HepG2 (cell line): ENCODE measurements around the gene KDM4E. TPM values are rescaled to one million over a fixed set of nuclear protein-coding genes. Genes with fewer than 3 reads are reported as not detected.

Source experiments
- ATAC-seq: fragments of 200-7000 bp; cut with Tn5 transposase; 3 replicates; pipeline ENCODE4 v1.9.1; 2020; ENCODE audit warnings: mild to moderate bottlenecking, moderate library complexity
- BruUV-seq: library from RNA; stranded (reverse); fragments of 400-500 nt; replicated peaks from 2 replicates; lab custom pipeline; 2021; lab: Mats Ljungman, UMichigan
- CTCF ChIA-PET: fragments of 300-600 bp; formaldehyde crosslinking; extraction: SDS; loops from one replicate; lab custom pipeline; 2021; ENCODE audit warnings: low total read pairs, inconsistent platforms, low intra/inter-chr PET ratio; lab: Yijun Ruan, JAX
- POLR2A ChIA-PET: fragments of 350-600 bp; sonication (Branson Sonifier 250); formaldehyde crosslinking; loops from one replicate; lab custom pipeline; 2020; ENCODE audit warnings: antibody characterized with exemption, inconsistent platforms; lab: Yijun Ruan, JAX
- DNase-seq: peaks from one replicate; pipeline ENCODE4 v3.0.0-alpha.2; 2015; ENCODE audit warnings: low spot score
- FAIRE-seq: peaks from 3 replicates; lab custom pipeline; 2011; peaks lifted over from hg19 to GRCh38; lab: Jason Lieb, UNC
- H2AFZ ChIP-seq: one replicate; pipeline ENCODE4 v1.6.1; 2011; ENCODE audit warnings: low read length, inconsistent platforms
- H3K27ac ChIP-seq: fragments of 300-600 bp; 3 replicates; pipeline ENCODE4 v1.8.0; 2011; ENCODE audit warnings: mixed run types, mild to moderate bottlenecking, mixed read lengths, low read length, inconsistent platforms; ENCODE audit not compliant: insufficient read depth; ENCODE audit errors: extremely low read length
- H3K27me3 ChIP-seq, 2 experiments: fragments of 200-600 bp in 1 of 2; 2 replicates in 1 of 2; 3 replicates in 1 of 2; pipeline versions ENCODE4 v1.6.0 to v1.8.0; 2011; ENCODE audit warnings: low read length in 2 of 2, mild to moderate bottlenecking in 2 of 2, moderate library complexity in 2 of 2, inconsistent platforms in 1 of 2; ENCODE audit not compliant: insufficient read depth in 2 of 2, control insufficient read depth in 1 of 2
- H3K36me3 ChIP-seq, 2 experiments: fragments of 200-600 bp in 1 of 2; replicated peaks in 1 of 2; 2 replicates in 1 of 2; 3 replicates in 1 of 2; pipeline versions ENCODE4 v1.5.1 to v1.8.0; 2011; ENCODE audit warnings: low read length in 2 of 2, inconsistent platforms in 1 of 2; ENCODE audit not compliant: insufficient read depth in 2 of 2, control insufficient read depth in 1 of 2
- H3K4me1 ChIP-seq: 2 replicates; pipeline ENCODE4 v1.5.1; 2012; ENCODE audit warnings: low read length, inconsistent platforms; ENCODE audit not compliant: insufficient read depth
- H3K4me2 ChIP-seq: 2 replicates; pipeline ENCODE4 v1.6.0; 2011; ENCODE audit warnings: low read depth, low read length, inconsistent platforms
- H3K4me3 ChIP-seq, 3 experiments: fragments of 200-600 bp in 1 of 3; sonication (generic), shearing (Covaris generic) in 1 of 3; replicated peaks in 1 of 3; 2 replicates each; pipeline ENCODE4 v1.5.1; 2011 to 2016; ENCODE audit warnings: low read length in 3 of 3, inconsistent platforms in 2 of 3, low read depth in 2 of 3, mild to moderate bottlenecking in 2 of 3, control low read depth in 1 of 3, mixed read lengths in 1 of 3; ENCODE audit not compliant: insufficient read depth in 1 of 3
- H3K79me2 ChIP-seq: one replicate; pipeline ENCODE4 v1.6.1; 2011; ENCODE audit warnings: low read length, inconsistent platforms; ENCODE audit not compliant: insufficient read depth
- H3K9ac ChIP-seq: 2 replicates; pipeline ENCODE4 v1.6.0; 2011; ENCODE audit warnings: mild to moderate bottlenecking, low read depth, low read length, inconsistent platforms; ENCODE audit not compliant: insufficient read depth
- H3K9me3 ChIP-seq: 2 replicates; pipeline ENCODE4 v1.5.1; 2012; ENCODE audit warnings: mild to moderate bottlenecking, low read length
- H4K20me1 ChIP-seq: 2 replicates; pipeline ENCODE4 v1.6.0; 2011; ENCODE audit warnings: inconsistent platforms, mild to moderate bottlenecking, low read length, moderate library complexity; ENCODE audit not compliant: insufficient read depth
- FOXP1 ChIP-seq, 2 experiments: fragments of 450-650 bp in 1 of 2; IDR thresholded peaks; 2 replicates each; pipeline ENCODE4 v1.6.1; 2017 to 2018; ENCODE audit warnings: antibody characterized with exemption in 1 of 2
- GATAD2A ChIP-seq: IDR thresholded peaks from 2 replicates; pipeline ENCODE4 v1.6.1; 2016
- HDAC1 ChIP-seq: sonication (generic); formaldehyde crosslinking; IDR thresholded peaks from 2 replicates; pipeline ENCODE4 v1.5.1; 2020; ENCODE audit warnings: mild to moderate bottlenecking, missing genetic modification reagents
- MAF1 ChIP-seq: sonication (generic); formaldehyde crosslinking; IDR thresholded peaks from 2 replicates; pipeline ENCODE4 v1.5.0; 2020; ENCODE audit warnings: missing genetic modification reagents, borderline replicate concordance
- MIXL1 ChIP-seq: IDR thresholded peaks from 2 replicates; pipeline ENCODE4 v1.6.1; 2016
- SIX4 ChIP-seq: sonication (generic); formaldehyde crosslinking; IDR thresholded peaks from 2 replicates; pipeline ENCODE4 v1.4.0; 2020; ENCODE audit warnings: missing genetic modification reagents
- SNAPC5 ChIP-seq: sonication (generic); formaldehyde crosslinking; IDR thresholded peaks from 2 replicates; pipeline ENCODE4 v1.8.1; 2023; ENCODE audit warnings: mild to moderate bottlenecking, missing genetic modification reagents, borderline replicate concordance
- TSC22D2 ChIP-seq: sonication (generic); formaldehyde crosslinking; IDR thresholded peaks from 2 replicates; pipeline ENCODE4 v1.5.1; 2020; ENCODE audit warnings: missing genetic modification reagents, mild to moderate bottlenecking, borderline replicate concordance
- ZNF263 ChIP-seq: sonication (generic); formaldehyde crosslinking; IDR thresholded peaks from 2 replicates; pipeline ENCODE4 v1.4.0; 2020; ENCODE audit warnings: missing genetic modification reagents
- ZNF280B ChIP-seq: sonication (generic); formaldehyde crosslinking; IDR thresholded peaks from 2 replicates; pipeline ENCODE4 v1.5.0; 2020; ENCODE audit warnings: missing genetic modification reagents, mild to moderate bottlenecking, borderline replicate concordance
- ZNF34 ChIP-seq: sonication (generic); formaldehyde crosslinking; IDR thresholded peaks from 2 replicates; pipeline ENCODE4 v1.4.0; 2020; ENCODE audit warnings: mild to moderate bottlenecking, missing genetic modification reagents, borderline replicate concordance
- ZNF546 ChIP-seq: sonication (generic); formaldehyde crosslinking; conservative IDR thresholded peaks from 2 replicates; pipeline ENCODE4 v1.8.1; 2023; ENCODE audit warnings: mild to moderate bottlenecking, missing genetic modification reagents
- ZNF816 ChIP-seq: sonication (generic); formaldehyde crosslinking; IDR thresholded peaks from 2 replicates; pipeline ENCODE4 v1.8.0; 2022; ENCODE audit warnings: missing genetic modification reagents, mild to moderate bottlenecking, borderline replicate concordance
- WGBS: methylation state at CpG from one replicate; pipeline ENCODE4 v1.1.6; 2017; ENCODE audit warnings: low lambda C conversion rate; 5-methylcytosine and 5-hydroxymethylcytosine counted together
- in situ Hi-C: cut with HindIII; loops from 2 replicates; pipeline ENCODE4 v1.10.0; 2017; ENCODE audit warnings: low pct_unique_long_range_greater_than_20kb; ENCODE audit not compliant: extremely low pct_ligation_motif_present
- intact Hi-C: fragments of 100-400 bp; cut with micrococcal nuclease; formaldehyde crosslinking; loops from one replicate; pipeline ENCODE4 v1.10.0; 2022; ENCODE audit not compliant: unreplicated experiment
- polyA plus RNA-seq, 8 experiments: library from polyadenylated mRNA; depleted of rRNA in 3 of 8; stranded (reverse) in 7 of 8; unstranded in 1 of 8; fragments of >200 nt; fragmentation: Illumina TruSeq in 4 of 8; extraction: Trizol in 4 of 8; gene quantifications; 2 replicates each; pipeline versions ENCODE4 v1.2.1 to v1.2.3, GENCODE V29; 2011 to 2016; ENCODE audit warnings: low read depth in 4 of 8, missing spikeins in 1 of 8, mixed read lengths in 1 of 8; ENCODE audit not compliant: insufficient read depth in 1 of 8
- total RNA-seq, 5 experiments: library from RNA; depleted of rRNA; stranded (reverse); fragments of >200 nt; fragmentation: Illumina TruSeq; extraction: Trizol; gene quantifications; 2 replicates each; pipeline ENCODE4 v1.2.3, GENCODE V29; 2016; ENCODE audit warnings: low read depth in 1 of 5
- TF ChIP-seq, protein P1 (sequence below): sonication (generic); formaldehyde crosslinking; IDR thresholded peaks from 2 replicates; pipeline ENCODE4 v1.5.0; 2020; ENCODE audit warnings: mild to moderate bottlenecking, missing genetic modification reagents, moderate library complexity
- TF ChIP-seq, protein P2 (sequence below): sonication (generic); formaldehyde crosslinking; IDR thresholded peaks from 2 replicates; pipeline ENCODE4 v1.5.0; 2020; ENCODE audit warnings: missing genetic modification reagents
- TF ChIP-seq, protein P3 (sequence below): sonication (generic); formaldehyde crosslinking; IDR thresholded peaks from 2 replicates; pipeline ENCODE4 v1.8.1; 2023; ENCODE audit warnings: mild to moderate bottlenecking, moderate library complexity, missing genetic modification reagents
- TF ChIP-seq, protein P4 (sequence below): IDR thresholded peaks from 2 replicates; pipeline ENCODE4 v1.6.1; 2016; ENCODE audit warnings: missing compliant biosample characterization, missing genetic modification reagents, borderline replicate concordance

The KDM4E gene
- total and polyA plus RNA-seq, 2 of the 13 experiments (the other 11 are each of a cell fraction or from before 2014, with no cell fraction given), result not detected

DNA sequence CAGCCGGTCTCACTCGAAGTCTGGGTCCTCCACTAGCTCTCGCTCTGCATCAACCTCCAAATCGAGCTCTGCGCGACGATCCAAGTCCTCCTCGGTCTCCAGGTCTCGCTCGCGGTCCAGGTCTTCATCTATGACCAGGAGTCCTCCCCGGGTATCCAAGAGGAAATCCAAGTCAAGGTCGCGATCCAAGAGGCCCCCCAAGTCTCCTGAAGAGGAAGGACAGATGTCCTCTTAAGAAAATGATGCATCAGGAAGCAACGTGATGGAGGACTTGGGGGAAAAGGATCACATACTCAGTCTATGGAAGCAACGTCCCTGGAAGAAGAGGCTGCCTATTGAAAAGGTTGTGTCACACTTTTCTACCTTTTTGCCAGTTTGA lies 42.8 kb downstream of the KDM4E start (continued):
- TF ChIP-seq HDAC1 (0 out of 2 replicates have a peak, but pooled peaks have one; percentile 7), ZNF34 (no peak), ZNF816 (CRISPR knock-in tag) (peak; percentile 76), TSC22D2 (CRISPR knock-in tag) (0 out of 2 replicates have a peak, but pooled peaks have one; percentile 6), ZNF263 (CRISPR knock-in tag) (peak; percentile 78), ZNF280B (CRISPR knock-in tag) (peak; percentile 9; the same call in 1 of the 2 replicates), ZNF546 (CRISPR knock-in tag) (no peak)
- TF ChIP-seq, protein P1, sequence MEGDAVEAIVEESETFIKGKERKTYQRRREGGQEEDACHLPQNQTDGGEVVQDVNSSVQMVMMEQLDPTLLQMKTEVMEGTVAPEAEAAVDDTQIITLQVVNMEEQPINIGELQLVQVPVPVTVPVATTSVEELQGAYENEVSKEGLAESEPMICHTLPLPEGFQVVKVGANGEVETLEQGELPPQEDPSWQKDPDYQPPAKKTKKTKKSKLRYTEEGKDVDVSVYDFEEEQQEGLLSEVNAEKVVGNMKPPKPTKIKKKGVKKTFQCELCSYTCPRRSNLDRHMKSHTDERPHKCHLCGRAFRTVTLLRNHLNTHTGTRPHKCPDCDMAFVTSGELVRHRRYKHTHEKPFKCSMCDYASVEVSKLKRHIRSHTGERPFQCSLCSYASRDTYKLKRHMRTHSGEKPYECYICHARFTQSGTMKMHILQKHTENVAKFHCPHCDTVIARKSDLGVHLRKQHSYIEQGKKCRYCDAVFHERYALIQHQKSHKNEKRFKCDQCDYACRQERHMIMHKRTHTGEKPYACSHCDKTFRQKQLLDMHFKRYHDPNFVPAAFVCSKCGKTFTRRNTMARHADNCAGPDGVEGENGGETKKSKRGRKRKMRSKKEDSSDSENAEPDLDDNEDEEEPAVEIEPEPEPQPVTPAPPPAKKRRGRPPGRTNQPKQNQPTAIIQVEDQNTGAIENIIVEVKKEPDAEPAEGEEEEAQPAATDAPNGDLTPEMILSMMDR (CRISPR knock-in tag), result no peak

DNA sequence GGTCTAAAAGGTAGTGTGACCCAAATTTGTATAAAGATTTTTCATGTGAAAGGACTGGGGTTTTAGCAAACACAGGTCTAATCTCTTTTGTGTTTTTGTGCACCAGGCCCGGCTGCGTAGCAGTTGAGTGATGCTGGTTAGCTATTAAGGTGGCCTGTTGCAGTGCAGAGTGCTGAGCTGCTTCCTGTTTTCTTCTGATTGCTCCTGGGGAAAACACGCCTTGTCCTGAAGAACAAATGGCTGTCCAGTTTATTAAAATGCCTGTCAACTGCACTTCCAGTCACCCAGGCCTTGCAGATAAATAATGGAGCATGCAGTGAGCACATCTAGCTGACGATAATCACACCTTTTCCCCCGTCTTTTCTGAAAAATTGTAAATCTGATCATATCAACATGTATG lies 43.5 kb downstream of the KDM4E start:
- peak overlapping the region; percentile 82 for H3K4me2 ChIP-seq
- H3K27me3 ChIP-seq, result no peaks in the 10 kb centered on the region; a peak in 1 of 5 replicates
- peak overlapping the region; percentile 80 to 97 (median 93) for H3K4me3 ChIP-seq
- ATAC-seq (peak; percentile 82), FAIRE-seq (peak; percentile 73), DNase-seq (peak; percentile 95)
- H3K36me3 ChIP-seq, result no peaks in the 10 kb centered on the region
- under 1% methylated on average over 5 of the region's 5 CpGs for WGBS
- in situ Hi-C loops (loop anchor here (10.0 kb wide), 1 partner anchor 636 kb away; no protein-coding TSS in a partner anchor), intact Hi-C loops (loop anchor here (1.0 to 10.0 kb wide), 5 partner anchors 70 to 722 kb away; partner anchors contain the start of genes C11orf97, CEP57, CWC15 and KDM4D)
- H3K4me1 ChIP-seq, result peaks cover 18% of the 10 kb centered on the region
- BruUV-seq, result no TSS peak
- ChIA-PET CTCF (interaction anchor here (1.8 kb wide), 1 partner anchor 83 kb away, joined by 7 read pairs; no protein-coding TSS in a partner anchor), POLR2A (interaction anchor here (0.6 to 3.5 kb wide), 10 partner anchors 8 to 1321 kb away, joined by 3 to 48 read pairs (median 10); partner anchors contain the start of genes CCDC82, CEP57, CWC15 and ENDOD1)
- H3K27ac ChIP-seq, result peak overlapping the region; percentile 93
- peaks cover 3% of the 10 kb centered on the region; the same call in 1 of the 2 replicates for H4K20me1 ChIP-seq
- H2AFZ ChIP-seq, result no peak overlapping the region
- no peaks in the 10 kb centered on the region for H3K9me3 ChIP-seq
- H3K79me2 ChIP-seq, result peaks cover 24% of the 10 kb centered on the region
- H3K9ac ChIP-seq, result peak overlapping the region; percentile 94
- TF ChIP-seq, protein P2, sequence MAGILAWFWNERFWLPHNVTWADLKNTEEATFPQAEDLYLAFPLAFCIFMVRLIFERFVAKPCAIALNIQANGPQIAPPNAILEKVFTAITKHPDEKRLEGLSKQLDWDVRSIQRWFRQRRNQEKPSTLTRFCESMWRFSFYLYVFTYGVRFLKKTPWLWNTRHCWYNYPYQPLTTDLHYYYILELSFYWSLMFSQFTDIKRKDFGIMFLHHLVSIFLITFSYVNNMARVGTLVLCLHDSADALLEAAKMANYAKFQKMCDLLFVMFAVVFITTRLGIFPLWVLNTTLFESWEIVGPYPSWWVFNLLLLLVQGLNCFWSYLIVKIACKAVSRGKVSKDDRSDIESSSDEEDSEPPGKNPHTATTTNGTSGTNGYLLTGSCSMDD (CRISPR knock-in tag), result no peak
- TF ChIP-seq SNAPC5, result no peak
- TF ChIP-seq FOXP1 (IDR thresholded peaks at IDR 0.05), result no peak
- TF ChIP-seq FOXP1 (CRISPR knock-in tag; IDR thresholded peaks at IDR 0.05), result peak; percentile 64
- TF ChIP-seq MAF1 (CRISPR knock-in tag), result no peak
- peak; percentile 66 for TF ChIP-seq MIXL1 (CRISPR knock-in tag)
- TF ChIP-seq, protein P3, sequence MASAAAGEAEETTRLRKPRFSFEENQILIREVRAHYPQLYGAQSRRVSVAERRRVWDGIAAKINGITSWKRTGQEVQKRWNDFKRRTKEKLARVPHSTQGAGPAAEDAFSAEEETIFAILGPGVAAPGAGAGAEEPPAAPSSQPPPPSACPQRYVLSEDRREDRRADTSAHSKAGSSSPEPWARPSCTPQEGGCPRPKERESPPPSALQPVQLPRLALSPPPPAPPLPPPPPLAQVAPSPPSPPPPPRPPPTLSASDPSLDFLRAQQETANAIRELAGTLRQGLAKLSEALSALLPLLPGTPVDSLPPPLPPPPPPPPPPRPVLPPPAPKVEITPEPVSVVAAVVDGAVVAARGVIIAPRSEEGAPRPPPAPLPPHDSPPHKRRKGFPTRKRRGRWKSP (CRISPR knock-in tag), result no peak
- no peak for TF ChIP-seq SIX4 (CRISPR knock-in tag)
- TF ChIP-seq, protein P4, sequence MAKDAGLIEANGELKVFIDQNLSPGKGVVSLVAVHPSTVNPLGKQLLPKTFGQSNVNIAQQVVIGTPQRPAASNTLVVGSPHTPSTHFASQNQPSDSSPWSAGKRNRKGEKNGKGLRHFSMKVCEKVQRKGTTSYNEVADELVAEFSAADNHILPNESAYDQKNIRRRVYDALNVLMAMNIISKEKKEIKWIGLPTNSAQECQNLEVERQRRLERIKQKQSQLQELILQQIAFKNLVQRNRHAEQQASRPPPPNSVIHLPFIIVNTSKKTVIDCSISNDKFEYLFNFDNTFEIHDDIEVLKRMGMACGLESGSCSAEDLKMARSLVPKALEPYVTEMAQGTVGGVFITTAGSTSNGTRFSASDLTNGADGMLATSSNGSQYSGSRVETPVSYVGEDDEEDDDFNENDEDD (CRISPR knock-in tag), result no peak
- TF ChIP-seq GATAD2A, result peak; percentile 60
